OCI-LY3 (cell line): ENCODE results near the gene BCR.

ENCODE experiments used
- H2AFZ ChIP-seq: fragments of 200-600, 300-600 bp; shearing (Covaris generic); 2 replicates; pipeline ENCODE4 v1.6.0; 2014; ENCODE audit warnings: antibody characterized with exemption, low read depth, low read length
- H3K27ac ChIP-seq: fragments of 200-600, 300-600 bp; sonication (generic); 2 replicates; pipeline ENCODE4 v1.5.1; 2014; ENCODE audit warnings: mild to moderate bottlenecking, low read length, moderate library complexity, mixed read lengths
- H3K27me3 ChIP-seq: fragments of 200-600, 300-600 bp; sonication (generic); 2 replicates; pipeline ENCODE4 v1.6.1; 2014; ENCODE audit warnings: low read depth, low read length, mixed read lengths
- H3K36me3 ChIP-seq: fragments of 200-600, 300-600 bp; sonication (generic); replicated peaks from 2 replicates; pipeline ENCODE3; 2014; ENCODE audit warnings: low read depth, low read length, mixed read lengths
- H3K4me1 ChIP-seq: fragments of 300-600, 200-600 bp; sonication (generic); 2 replicates; pipeline ENCODE4 v1.6.1; 2014; ENCODE audit warnings: low read length, mixed read lengths
- H3K4me2 ChIP-seq: fragments of 200-600, 300-600 bp; sonication (generic); 2 replicates; pipeline ENCODE4 v1.6.1; 2014; ENCODE audit warnings: low read length, mixed read lengths
- H3K4me3 ChIP-seq: fragments of 300-600, 200-600 bp; sonication (generic); 2 replicates; pipeline ENCODE4 v1.5.1; 2014; ENCODE audit warnings: antibody characterized with exemption, mild to moderate bottlenecking, low read length, moderate library complexity
- H3K79me2 ChIP-seq: fragments of 300-600, 200-600 bp; shearing (Covaris generic); 2 replicates; pipeline ENCODE4 v1.6.1; 2014; ENCODE audit warnings: mild to moderate bottlenecking, low read length, mixed read lengths
- H3K9ac ChIP-seq: fragments of 300-600, 200-600 bp; shearing (Covaris generic); 2 replicates; pipeline ENCODE4 v1.6.0; 2014; ENCODE audit warnings: mild to moderate bottlenecking, low read length, moderate library complexity
- H3K9me3 ChIP-seq: fragments of 200-600, 300-600 bp; shearing (Covaris generic); 2 replicates; pipeline ENCODE4 v1.6.1; 2014; ENCODE audit warnings: low read length, mixed read lengths; ENCODE audit not compliant: insufficient read depth
- H4K20me1 ChIP-seq: fragments of 200-600, 300-600 bp; sonication (generic); 2 replicates; pipeline ENCODE4 v1.6.1; 2016; ENCODE audit warnings: low read length, mixed read lengths; ENCODE audit not compliant: insufficient read depth
- EZH2phosphoT487 ChIP-seq: fragments of 200-600 bp; shearing (Covaris generic); IDR thresholded peaks from 2 replicates; pipeline ENCODE4 v1.6.1; 2018; ENCODE audit warnings: antibody characterized with exemption, mixed run types, low read depth
- TF ChIP-seq, protein P1 (sequence below): fragments of 200-600, 300-600 bp; sonication (generic); IDR thresholded peaks from 2 replicates; pipeline ENCODE4 v1.5.1; 2014; ENCODE audit warnings: antibody characterized with exemption, low read length, low read depth

The BCR gene

DNA sequence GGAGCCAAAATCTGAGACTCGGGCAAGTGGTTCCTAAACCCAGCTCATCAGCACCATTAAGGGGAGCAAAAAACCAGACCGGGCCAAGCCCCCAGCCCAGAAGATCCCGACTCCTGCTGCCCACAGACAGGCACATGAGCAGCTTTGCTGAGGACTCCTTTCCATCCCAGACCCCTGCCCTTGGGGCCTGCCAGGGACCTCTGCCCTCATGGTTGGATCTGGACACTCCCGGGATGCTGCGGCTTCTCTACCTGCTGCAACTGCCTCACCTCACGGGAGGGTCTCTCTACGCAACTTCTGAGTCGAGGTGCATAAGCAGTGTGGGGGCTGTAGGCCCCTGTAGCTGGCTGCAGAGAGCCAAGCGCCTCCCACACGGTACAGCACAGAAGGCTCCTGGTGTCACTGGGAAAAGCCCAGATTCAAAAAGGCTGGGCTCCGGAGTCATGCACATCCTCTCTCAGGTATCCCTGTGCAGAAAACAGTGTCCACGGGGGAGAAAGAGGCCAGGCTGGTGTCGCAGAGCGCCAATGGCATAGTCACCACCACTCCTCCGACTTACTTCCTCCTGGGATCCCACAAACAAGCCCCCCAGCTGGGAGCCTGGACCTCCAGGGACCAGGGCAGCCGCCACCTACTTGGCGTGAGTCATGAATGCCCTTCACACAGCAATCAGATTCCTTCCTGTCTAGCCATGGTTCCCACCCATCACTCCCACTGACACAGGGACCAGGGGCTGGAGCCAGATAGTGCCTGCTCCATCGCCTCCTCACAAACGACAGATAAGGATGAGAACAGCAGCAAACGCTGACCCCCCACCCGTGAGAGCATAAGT is 122.1 kb downstream of the BCR start:
- TF ChIP-seq, protein P1, sequence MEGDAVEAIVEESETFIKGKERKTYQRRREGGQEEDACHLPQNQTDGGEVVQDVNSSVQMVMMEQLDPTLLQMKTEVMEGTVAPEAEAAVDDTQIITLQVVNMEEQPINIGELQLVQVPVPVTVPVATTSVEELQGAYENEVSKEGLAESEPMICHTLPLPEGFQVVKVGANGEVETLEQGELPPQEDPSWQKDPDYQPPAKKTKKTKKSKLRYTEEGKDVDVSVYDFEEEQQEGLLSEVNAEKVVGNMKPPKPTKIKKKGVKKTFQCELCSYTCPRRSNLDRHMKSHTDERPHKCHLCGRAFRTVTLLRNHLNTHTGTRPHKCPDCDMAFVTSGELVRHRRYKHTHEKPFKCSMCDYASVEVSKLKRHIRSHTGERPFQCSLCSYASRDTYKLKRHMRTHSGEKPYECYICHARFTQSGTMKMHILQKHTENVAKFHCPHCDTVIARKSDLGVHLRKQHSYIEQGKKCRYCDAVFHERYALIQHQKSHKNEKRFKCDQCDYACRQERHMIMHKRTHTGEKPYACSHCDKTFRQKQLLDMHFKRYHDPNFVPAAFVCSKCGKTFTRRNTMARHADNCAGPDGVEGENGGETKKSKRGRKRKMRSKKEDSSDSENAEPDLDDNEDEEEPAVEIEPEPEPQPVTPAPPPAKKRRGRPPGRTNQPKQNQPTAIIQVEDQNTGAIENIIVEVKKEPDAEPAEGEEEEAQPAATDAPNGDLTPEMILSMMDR, result no peak
- no peak for TF ChIP-seq EZH2phosphoT487
- Histone ChIP-seq H3K36me3 (no peaks in the 10 kb centered on the region), H3K79me2 (no peaks in the 10 kb centered on the region), H2AFZ (no peak overlapping the region), H3K4me2 (no peak overlapping the region), H3K4me1 (no peaks in the 10 kb centered on the region), H3K9me3 (no peaks in the 10 kb centered on the region), H3K4me3 (no peak overlapping the region), H3K9ac (no peak overlapping the region), H3K27ac (no peak overlapping the region), H4K20me1 (no peaks in the 10 kb centered on the region), H3K27me3 (no peaks in the 10 kb centered on the region)

- Histone ChIP-seq H3K27me3 (no peaks in the 10 kb centered on the region), H3K9me3 (no peaks in the 10 kb centered on the region), H3K27ac (no peak overlapping the region), H2AFZ (no peak overlapping the region), H3K79me2 (no peaks in the 10 kb centered on the region), H3K4me3 (no peak overlapping the region), H3K4me2 (no peak overlapping the region), H3K36me3 (no peaks in the 10 kb centered on the region), H3K4me1 (no peaks in the 10 kb centered on the region), H4K20me1 (no peaks in the 10 kb centered on the region), H3K9ac (no peak overlapping the region)
- TF ChIP-seq, protein P1, result no peak
- TF ChIP-seq EZH2phosphoT487, result no peak
Observed at GRCh38 chr22:23305321-23305910, 125.1 kb downstream of the BCR start.

DNA sequence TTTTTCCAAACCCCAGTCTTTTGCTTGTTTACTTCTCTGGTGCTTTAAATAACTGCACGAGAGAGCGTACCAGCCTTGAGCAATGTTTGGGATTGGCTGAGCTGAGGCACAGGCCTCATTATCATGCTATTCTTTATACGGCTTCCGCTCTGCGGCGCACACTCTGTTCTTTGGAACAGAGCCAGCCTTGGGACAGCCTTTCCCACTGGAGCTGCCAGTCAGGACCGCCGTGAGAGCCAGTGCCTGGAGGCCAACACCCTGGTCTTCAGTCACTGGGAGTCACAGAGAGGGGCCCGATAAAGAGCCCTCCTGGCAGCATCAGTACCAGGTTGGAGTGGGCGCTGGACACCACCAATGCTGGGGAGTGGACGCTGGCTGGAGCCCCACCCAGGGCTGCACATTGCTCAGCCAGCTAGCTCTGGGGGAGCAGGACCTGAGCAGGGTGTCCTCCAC is 125.6 kb downstream of the BCR start:
- no peak overlapping the region for H3K4me2 ChIP-seq
- H2AFZ ChIP-seq, result no peak overlapping the region
- no peaks in the 10 kb centered on the region for H3K4me1 ChIP-seq
- H3K9ac ChIP-seq, result no peak overlapping the region
- TF ChIP-seq, protein P1, result no peak
- no peak for TF ChIP-seq EZH2phosphoT487
- H3K4me3 ChIP-seq, result no peak overlapping the region
- no peaks in the 10 kb centered on the region for H4K20me1 ChIP-seq
- no peaks in the 10 kb centered on the region for H3K9me3 ChIP-seq
- no peaks in the 10 kb centered on the region for H3K36me3 ChIP-seq
- H3K27me3 ChIP-seq, result no peaks in the 10 kb centered on the region
- H3K79me2 ChIP-seq, result no peaks in the 10 kb centered on the region
- no peak overlapping the region for H3K27ac ChIP-seq

DNA sequence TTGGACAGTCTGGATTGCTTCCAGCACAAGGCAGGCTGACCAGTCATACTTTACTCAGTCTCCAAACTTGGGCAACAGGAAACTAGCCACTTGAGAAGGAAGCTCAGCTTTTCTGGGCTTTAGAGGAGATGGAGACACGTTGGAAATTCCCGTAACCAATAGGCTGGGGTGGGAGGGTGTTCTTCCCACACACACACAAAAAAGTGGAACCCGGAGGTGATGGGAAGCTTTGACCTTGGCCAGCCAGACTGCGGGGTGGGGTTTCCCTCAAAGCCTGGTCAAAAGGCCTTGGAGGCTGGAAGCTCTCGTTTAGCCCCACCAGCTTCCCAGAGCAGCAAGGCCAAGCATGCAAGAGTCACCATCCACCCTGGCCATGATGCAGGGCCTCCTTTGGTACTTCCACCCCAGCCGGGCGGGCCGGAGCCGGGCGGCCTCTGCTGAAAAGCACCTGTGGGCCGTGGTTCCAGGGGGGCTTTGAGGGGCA is 126.2 kb downstream of the BCR start:
- Histone ChIP-seq H4K20me1 (no peaks in the 10 kb centered on the region), H3K4me1 (no peaks in the 10 kb centered on the region), H3K4me2 (no peak overlapping the region), H3K9ac (no peak overlapping the region), H3K27ac (no peak overlapping the region), H2AFZ (no peak overlapping the region), H3K27me3 (no peaks in the 10 kb centered on the region), H3K36me3 (no peaks in the 10 kb centered on the region), H3K79me2 (no peaks in the 10 kb centered on the region), H3K4me3 (no peak overlapping the region), H3K9me3 (no peaks in the 10 kb centered on the region)
- TF ChIP-seq EZH2phosphoT487, result no peak
- TF ChIP-seq, protein P1, result no peak
